Tibial artery (tissue), 4 donors: ENCODE data around the gene DDX11.
"Not testable (repeated sequence)": the region's sequence is repeated elsewhere in the genome, so short reads cannot be mapped to it uniquely, and the experiment has no call there.

Experiments
- DNase-seq, 2 donors: peaks; one replicate each; pipeline ENCODE4 v3.0.0-alpha.2; 2019
- H3K27ac ChIP-seq, 2 donors: fragments of 200-600 bp; sonication (generic) in 1 of 2; 1 replicate in 1 of 2; 2 replicates in 1 of 2; pipeline ENCODE4 v1.5.1; 2018 to 2019; ENCODE audit warnings: mild to moderate bottlenecking in 1 of 2
- H3K27me3 ChIP-seq, 2 donors: fragments of 200-600 bp; sonication (generic) in 1 of 2; one replicate each; pipeline versions ENCODE4 v1.5.1 to v1.6.0; 2016 to 2019
- H3K36me3 ChIP-seq, 3 donors: fragments of 200-600 bp; sonication (generic) in 2 of 3; one replicate each; pipeline ENCODE4 v1.5.1; 2016 to 2019; ENCODE audit warnings: mild to moderate bottlenecking in 2 of 3
- H3K4me1 ChIP-seq, 4 donors: fragments of 200-600 bp; sonication (generic) in 2 of 4; 1 replicate in 3 of 4; 2 replicates in 1 of 4; pipeline ENCODE4 v1.5.1; 2016 to 2019
- H3K4me3 ChIP-seq, 2 donors: fragments of 200-600 bp; sonication (generic) in 1 of 2; 1 replicate in 1 of 2; 2 replicates in 1 of 2; pipeline ENCODE4 v1.5.1; 2018 to 2019; ENCODE audit warnings: mild to moderate bottlenecking in 2 of 2
- H3K9me3 ChIP-seq, 3 donors: fragments of 200-600 bp; sonication (generic) in 1 of 3; one replicate each; pipeline ENCODE4 v1.5.1; 2016 to 2019
- intact Hi-C: fragments of 100-400 bp; cut with DNase I; formaldehyde crosslinking; loops from one replicate; pipeline ENCODE4 v1.15.0; 2023; ENCODE audit warnings: low total_unique reads
- TF ChIP-seq, protein P1 (sequence below), 2 experiments: fragments of 200-600 bp in 1 of 2; fragments of 450-650 bp in 1 of 2; IDR thresholded peaks; one replicate each; pipeline ENCODE4 v1.5.1; 2017 to 2019; ENCODE audit warnings: antibody characterized with exemption in 2 of 2, mild to moderate bottlenecking in 1 of 2, moderate library complexity in 1 of 2

DDX11 gene

GRCh38 chr12:31122481-31122880, 48.8 kb downstream of the DDX11 start:
- intact Hi-C loops = no loop called here
- Histone ChIP-seq H3K36me3 (no peaks in the 10 kb centered on the region), H3K4me3 (no peak overlapping the region), H3K27me3 (peaks cover 0 to 25% of the 10 kb centered on the region in 2 donors), H3K9me3 (no peaks in the 10 kb centered on the region), H3K4me1 (peaks cover 0 to 24% (median 13%) of the 10 kb centered on the region in 4 donors), H3K27ac (no peak overlapping the region)
- DNase-seq = no peak
- TF ChIP-seq, protein P1, sequence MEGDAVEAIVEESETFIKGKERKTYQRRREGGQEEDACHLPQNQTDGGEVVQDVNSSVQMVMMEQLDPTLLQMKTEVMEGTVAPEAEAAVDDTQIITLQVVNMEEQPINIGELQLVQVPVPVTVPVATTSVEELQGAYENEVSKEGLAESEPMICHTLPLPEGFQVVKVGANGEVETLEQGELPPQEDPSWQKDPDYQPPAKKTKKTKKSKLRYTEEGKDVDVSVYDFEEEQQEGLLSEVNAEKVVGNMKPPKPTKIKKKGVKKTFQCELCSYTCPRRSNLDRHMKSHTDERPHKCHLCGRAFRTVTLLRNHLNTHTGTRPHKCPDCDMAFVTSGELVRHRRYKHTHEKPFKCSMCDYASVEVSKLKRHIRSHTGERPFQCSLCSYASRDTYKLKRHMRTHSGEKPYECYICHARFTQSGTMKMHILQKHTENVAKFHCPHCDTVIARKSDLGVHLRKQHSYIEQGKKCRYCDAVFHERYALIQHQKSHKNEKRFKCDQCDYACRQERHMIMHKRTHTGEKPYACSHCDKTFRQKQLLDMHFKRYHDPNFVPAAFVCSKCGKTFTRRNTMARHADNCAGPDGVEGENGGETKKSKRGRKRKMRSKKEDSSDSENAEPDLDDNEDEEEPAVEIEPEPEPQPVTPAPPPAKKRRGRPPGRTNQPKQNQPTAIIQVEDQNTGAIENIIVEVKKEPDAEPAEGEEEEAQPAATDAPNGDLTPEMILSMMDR (IDR thresholded peaks at IDR 0.05) = no peak

DNA sequence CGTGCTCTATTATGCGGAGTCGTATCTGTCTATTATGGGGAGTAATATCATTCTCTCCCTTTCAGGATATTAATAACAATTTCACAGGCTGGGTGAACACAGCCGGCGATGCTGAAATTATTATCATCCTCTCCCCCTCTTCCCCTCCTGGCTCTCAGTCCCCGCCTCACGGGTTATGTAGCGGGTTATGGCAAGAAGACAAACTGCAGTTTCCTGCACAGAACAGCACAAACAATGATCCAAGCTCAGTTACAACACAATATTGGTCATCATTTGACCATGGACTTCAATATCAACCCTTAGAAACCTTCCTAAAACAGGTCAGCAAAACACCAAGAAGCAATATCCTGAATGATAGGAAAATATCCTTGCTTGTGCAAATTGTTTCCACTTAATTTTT, 50.5 kb downstream of the DDX11 start:
- H3K27ac ChIP-seq, H3K4me3 ChIP-seq, H3K9me3 ChIP-seq, H3K4me1 ChIP-seq, H3K36me3 ChIP-seq, DNase-seq, H3K27me3 ChIP-seq, intact Hi-C loops: not testable (repeated sequence)

DNA sequence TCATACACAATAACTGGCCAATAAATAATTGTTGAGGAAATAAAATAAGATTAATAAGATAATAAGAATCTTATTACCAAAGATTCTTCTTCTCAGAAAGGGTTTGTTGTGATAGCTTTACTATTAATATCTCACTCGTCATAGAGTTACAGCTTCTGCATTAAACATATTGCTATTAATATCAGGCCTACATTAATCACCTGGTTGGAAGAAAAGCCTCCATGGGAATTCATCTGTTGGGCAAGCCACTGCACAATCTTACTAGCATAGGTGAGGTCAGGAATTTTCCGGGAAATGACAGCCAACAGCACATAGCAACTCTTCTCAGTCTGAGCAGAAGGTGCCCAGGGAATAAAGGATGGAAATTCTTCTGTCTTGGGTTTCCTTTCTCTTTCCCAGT, 51.5 kb downstream of the DDX11 start:
- intact Hi-C loops, H3K36me3 ChIP-seq, H3K9me3 ChIP-seq, H3K27me3 ChIP-seq, H3K4me3 ChIP-seq, H3K4me1 ChIP-seq, DNase-seq, H3K27ac ChIP-seq: not testable (repeated sequence)

- H3K27me3 ChIP-seq, H3K9me3 ChIP-seq, H3K4me1 ChIP-seq, DNase-seq, H3K4me3 ChIP-seq, H3K36me3 ChIP-seq, intact Hi-C loops, H3K27ac ChIP-seq: not testable (repeated sequence)
Measured at GRCh38 chr12:31127209-31127848, 53.7 kb downstream of the DDX11 start.

DNA sequence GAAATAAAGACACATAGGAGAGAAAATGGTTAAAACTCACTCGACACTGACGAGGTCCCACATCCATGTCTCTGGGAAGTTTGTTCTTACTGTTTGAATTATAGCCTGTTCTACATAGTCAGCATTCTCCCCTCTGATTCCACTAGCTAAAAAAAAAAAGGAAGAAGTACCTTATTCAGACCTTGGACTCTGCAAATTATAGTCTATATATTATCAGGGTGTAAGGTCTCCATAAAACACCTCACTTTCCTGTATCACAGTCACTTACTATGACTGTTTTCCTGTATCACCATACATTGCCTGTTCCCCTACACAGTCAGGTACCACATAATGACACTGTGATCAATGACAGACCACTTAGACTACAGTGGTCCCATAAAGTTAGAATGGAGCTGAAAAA, 62.9 kb downstream of the DDX11 start:
- H3K27ac ChIP-seq, H3K27me3 ChIP-seq, intact Hi-C loops, H3K9me3 ChIP-seq, DNase-seq, H3K4me3 ChIP-seq, H3K36me3 ChIP-seq, H3K4me1 ChIP-seq: not testable (repeated sequence)

GRCh38 chr12:31144768-31145167, 71.1 kb downstream of the DDX11 start:
- H3K36me3 ChIP-seq, intact Hi-C loops, DNase-seq, H3K4me1 ChIP-seq, H3K27me3 ChIP-seq, H3K4me3 ChIP-seq, H3K9me3 ChIP-seq, H3K27ac ChIP-seq: not testable (repeated sequence)

DNA sequence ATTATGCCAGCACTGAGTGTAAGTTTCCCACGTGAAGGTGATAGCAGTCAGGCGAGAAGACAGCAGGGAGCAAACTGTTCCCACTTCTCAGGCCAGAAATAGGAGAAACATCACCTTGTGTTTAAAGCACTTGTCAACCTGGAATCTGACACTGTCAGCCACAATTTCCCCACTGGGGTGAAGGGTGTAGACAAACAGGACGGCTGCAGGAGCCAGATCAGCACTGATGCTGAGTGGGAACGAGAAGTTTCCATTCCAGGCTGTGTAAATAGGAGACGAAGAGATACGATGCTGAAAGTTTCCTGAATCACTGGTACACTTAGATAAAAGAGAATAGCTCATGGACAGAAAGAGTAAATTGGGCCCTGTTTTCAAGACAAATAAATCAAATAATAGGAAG, 71.6 kb downstream of the DDX11 start:
- H3K36me3 ChIP-seq, H3K27me3 ChIP-seq, H3K27ac ChIP-seq, H3K9me3 ChIP-seq, H3K4me1 ChIP-seq, intact Hi-C loops, DNase-seq, H3K4me3 ChIP-seq: not testable (repeated sequence)

DNA sequence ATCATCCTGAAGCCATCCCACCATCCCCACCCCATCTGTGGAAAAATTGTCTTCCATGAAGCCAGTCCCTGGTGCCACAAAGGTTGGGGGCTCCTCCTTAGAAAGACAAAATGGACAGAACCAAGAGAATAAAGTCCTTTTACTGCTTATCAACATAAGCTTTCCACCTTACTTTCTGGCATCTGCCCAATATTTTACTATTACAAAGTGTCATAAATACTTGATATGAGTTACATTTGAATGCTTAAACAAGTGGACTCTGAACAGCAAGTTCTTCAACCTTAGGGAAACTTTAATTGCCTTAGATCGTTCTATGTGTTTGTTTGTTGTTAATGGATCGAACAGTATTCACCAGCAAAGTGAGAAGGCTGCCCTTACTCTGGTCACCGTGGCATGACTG, 73.8 kb downstream of the DDX11 start:
- H3K36me3 ChIP-seq, H3K9me3 ChIP-seq, DNase-seq, H3K27me3 ChIP-seq, H3K27ac ChIP-seq, H3K4me3 ChIP-seq, intact Hi-C loops, H3K4me1 ChIP-seq: not testable (repeated sequence)

DNA sequence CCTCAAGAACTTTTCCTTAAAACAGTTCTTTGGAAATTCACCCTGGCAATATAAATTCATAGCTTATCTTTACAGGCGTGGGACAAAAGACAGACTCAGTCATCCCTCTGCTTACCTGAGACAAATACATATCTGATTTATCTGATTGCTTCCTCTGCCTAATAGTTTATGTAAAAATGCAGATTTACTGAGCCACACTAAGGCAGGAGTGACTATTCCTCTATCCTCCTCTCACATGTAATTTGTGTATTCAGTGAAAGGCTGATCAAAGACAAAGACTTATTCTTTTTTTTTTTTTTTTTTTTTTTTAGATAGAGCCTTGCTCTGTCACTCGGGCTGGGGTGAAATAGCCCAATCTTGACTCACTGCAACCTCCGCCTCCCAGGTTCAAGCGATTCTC, 77.1 kb downstream of the DDX11 start:
- H3K4me1 ChIP-seq, H3K36me3 ChIP-seq, DNase-seq, H3K4me3 ChIP-seq, H3K27ac ChIP-seq, H3K27me3 ChIP-seq, H3K9me3 ChIP-seq, intact Hi-C loops: not testable (repeated sequence)
